HepG2 (cell line): ENCODE data around the gene EDA2R. TPM values are rescaled to one million over a fixed set of nuclear protein-coding genes. Genes with fewer than 3 reads are reported as not detected.

Source experiments
- ATAC-seq: fragments of 200-7000 bp; cut with Tn5 transposase; 3 replicates; pipeline ENCODE4 v1.9.1; 2020; ENCODE audit warnings: mild to moderate bottlenecking, moderate library complexity
- BruUV-seq: library from RNA; stranded (reverse); fragments of 400-500 nt; replicated peaks from 2 replicates; lab custom pipeline; 2021; lab: Mats Ljungman, UMichigan
- CTCF ChIA-PET: fragments of 300-600 bp; formaldehyde crosslinking; extraction: SDS; loops from one replicate; lab custom pipeline; 2021; ENCODE audit warnings: low total read pairs, inconsistent platforms, low intra/inter-chr PET ratio; lab: Yijun Ruan, JAX
- POLR2A ChIA-PET: fragments of 350-600 bp; sonication (Branson Sonifier 250); formaldehyde crosslinking; loops from one replicate; lab custom pipeline; 2020; ENCODE audit warnings: antibody characterized with exemption, inconsistent platforms; lab: Yijun Ruan, JAX
- DNase-seq: peaks from one replicate; pipeline ENCODE4 v3.0.0-alpha.2; 2015; ENCODE audit warnings: low spot score
- FAIRE-seq: peaks from 3 replicates; lab custom pipeline; 2011; peaks lifted over from hg19 to GRCh38; lab: Jason Lieb, UNC
- H2AFZ ChIP-seq: one replicate; pipeline ENCODE4 v1.6.1; 2011; ENCODE audit warnings: low read length, inconsistent platforms
- H3K27ac ChIP-seq: fragments of 300-600 bp; 3 replicates; pipeline ENCODE4 v1.8.0; 2011; ENCODE audit warnings: mixed run types, mild to moderate bottlenecking, mixed read lengths, low read length, inconsistent platforms; ENCODE audit not compliant: insufficient read depth; ENCODE audit errors: extremely low read length
- H3K27me3 ChIP-seq, 2 experiments: fragments of 200-600 bp in 1 of 2; 2 replicates in 1 of 2; 3 replicates in 1 of 2; pipeline versions ENCODE4 v1.6.0 to v1.8.0; 2011; ENCODE audit warnings: low read length in 2 of 2, mild to moderate bottlenecking in 2 of 2, moderate library complexity in 2 of 2, inconsistent platforms in 1 of 2; ENCODE audit not compliant: insufficient read depth in 2 of 2, control insufficient read depth in 1 of 2
- H3K36me3 ChIP-seq, 2 experiments: fragments of 200-600 bp in 1 of 2; replicated peaks in 1 of 2; 2 replicates in 1 of 2; 3 replicates in 1 of 2; pipeline versions ENCODE4 v1.5.1 to v1.8.0; 2011; ENCODE audit warnings: low read length in 2 of 2, inconsistent platforms in 1 of 2; ENCODE audit not compliant: insufficient read depth in 2 of 2, control insufficient read depth in 1 of 2
- H3K4me1 ChIP-seq: 2 replicates; pipeline ENCODE4 v1.5.1; 2012; ENCODE audit warnings: low read length, inconsistent platforms; ENCODE audit not compliant: insufficient read depth
- H3K4me2 ChIP-seq: 2 replicates; pipeline ENCODE4 v1.6.0; 2011; ENCODE audit warnings: low read depth, low read length, inconsistent platforms
- H3K4me3 ChIP-seq, 3 experiments: fragments of 200-600 bp in 1 of 3; sonication (generic), shearing (Covaris generic) in 1 of 3; replicated peaks in 1 of 3; 2 replicates each; pipeline ENCODE4 v1.5.1; 2011 to 2016; ENCODE audit warnings: low read length in 3 of 3, inconsistent platforms in 2 of 3, low read depth in 2 of 3, mild to moderate bottlenecking in 2 of 3, control low read depth in 1 of 3, mixed read lengths in 1 of 3; ENCODE audit not compliant: insufficient read depth in 1 of 3
- H3K79me2 ChIP-seq: one replicate; pipeline ENCODE4 v1.6.1; 2011; ENCODE audit warnings: low read length, inconsistent platforms; ENCODE audit not compliant: insufficient read depth
- H3K9ac ChIP-seq: 2 replicates; pipeline ENCODE4 v1.6.0; 2011; ENCODE audit warnings: mild to moderate bottlenecking, low read depth, low read length, inconsistent platforms; ENCODE audit not compliant: insufficient read depth
- H3K9me3 ChIP-seq: 2 replicates; pipeline ENCODE4 v1.5.1; 2012; ENCODE audit warnings: mild to moderate bottlenecking, low read length
- H4K20me1 ChIP-seq: 2 replicates; pipeline ENCODE4 v1.6.0; 2011; ENCODE audit warnings: inconsistent platforms, mild to moderate bottlenecking, low read length, moderate library complexity; ENCODE audit not compliant: insufficient read depth
- DRAP1 ChIP-seq: IDR thresholded peaks from 2 replicates; pipeline ENCODE4 v1.6.1; 2016; ENCODE audit warnings: missing genetic modification reagents, missing compliant biosample characterization
- HNF4A ChIP-seq: sonication (generic); formaldehyde crosslinking; IDR thresholded peaks from 2 replicates; pipeline ENCODE4 v1.4.0; 2020; ENCODE audit warnings: missing genetic modification reagents
- NKX3-1 ChIP-seq: sonication (generic); formaldehyde crosslinking; IDR thresholded peaks from 2 replicates; pipeline ENCODE4 v1.5.0; 2020; ENCODE audit warnings: missing genetic modification reagents
- WGBS: methylation state at CpG from one replicate; pipeline ENCODE4 v1.1.6; 2017; ENCODE audit warnings: low lambda C conversion rate; 5-methylcytosine and 5-hydroxymethylcytosine counted together
- in situ Hi-C: cut with HindIII; loops from 2 replicates; pipeline ENCODE4 v1.10.0; 2017; ENCODE audit warnings: low pct_unique_long_range_greater_than_20kb; ENCODE audit not compliant: extremely low pct_ligation_motif_present
- intact Hi-C: fragments of 100-400 bp; cut with micrococcal nuclease; formaldehyde crosslinking; loops from one replicate; pipeline ENCODE4 v1.10.0; 2022; ENCODE audit not compliant: unreplicated experiment
- polyA plus RNA-seq, 8 experiments: library from polyadenylated mRNA; depleted of rRNA in 3 of 8; stranded (reverse) in 7 of 8; unstranded in 1 of 8; fragments of >200 nt; fragmentation: Illumina TruSeq in 4 of 8; extraction: Trizol in 4 of 8; gene quantifications; 2 replicates each; pipeline versions ENCODE4 v1.2.1 to v1.2.3, GENCODE V29; 2011 to 2016; ENCODE audit warnings: low read depth in 4 of 8, missing spikeins in 1 of 8, mixed read lengths in 1 of 8; ENCODE audit not compliant: insufficient read depth in 1 of 8
- total RNA-seq, 5 experiments: library from RNA; depleted of rRNA; stranded (reverse); fragments of >200 nt; fragmentation: Illumina TruSeq; extraction: Trizol; gene quantifications; 2 replicates each; pipeline ENCODE4 v1.2.3, GENCODE V29; 2016; ENCODE audit warnings: low read depth in 1 of 5
- TF ChIP-seq, protein P1 (sequence below): sonication (generic); formaldehyde crosslinking; conservative IDR thresholded peaks from 2 replicates; pipeline ENCODE4 v1.8.0; 2022; ENCODE audit warnings: low read depth, missing genetic modification reagents
- TF ChIP-seq, protein P2 (sequence below): sonication (generic); formaldehyde crosslinking; IDR thresholded peaks from 2 replicates; pipeline ENCODE4 v1.5.0; 2020; ENCODE audit warnings: missing genetic modification reagents

The EDA2R gene
- total and polyA plus RNA-seq, 2 of the 13 experiments (the other 11 are each of a cell fraction or from before 2014, with no cell fraction given) = 10.0 to 12.0 TPM

GRCh38 chrX:66684196-66684595, 45.3 kb upstream of the EDA2R start:
- no peaks in the 10 kb centered on the region for H3K9me3 ChIP-seq
- no peak for ATAC-seq
- ChIA-PET CTCF (no interaction called here), POLR2A (no interaction called here)
- no peak overlapping the region for H3K9ac ChIP-seq
- no TSS peak for BruUV-seq
- no peak overlapping the region for H2AFZ ChIP-seq
- no peaks in the 10 kb centered on the region for H3K4me1 ChIP-seq
- intact Hi-C loops = no loop called here
- 0% methylated on average over 2 of the region's 2 CpGs for WGBS
- H3K4me3 ChIP-seq = no peak overlapping the region
- no peaks in the 10 kb centered on the region for H3K27me3 ChIP-seq
- H3K27ac ChIP-seq = no peak overlapping the region
- TF ChIP-seq HNF4A (CRISPR knock-in tag) = no peak
- TF ChIP-seq, all 625 proteins: peak for 0
- Histone ChIP-seq H3K79me2 (no peaks in the 10 kb centered on the region), H3K36me3 (no peaks in the 10 kb centered on the region), H3K4me2 (no peak overlapping the region), H4K20me1 (no peaks in the 10 kb centered on the region)
- DNase-seq = no peak
- FAIRE-seq = no peak
- in situ Hi-C loops = no loop called here

DNA sequence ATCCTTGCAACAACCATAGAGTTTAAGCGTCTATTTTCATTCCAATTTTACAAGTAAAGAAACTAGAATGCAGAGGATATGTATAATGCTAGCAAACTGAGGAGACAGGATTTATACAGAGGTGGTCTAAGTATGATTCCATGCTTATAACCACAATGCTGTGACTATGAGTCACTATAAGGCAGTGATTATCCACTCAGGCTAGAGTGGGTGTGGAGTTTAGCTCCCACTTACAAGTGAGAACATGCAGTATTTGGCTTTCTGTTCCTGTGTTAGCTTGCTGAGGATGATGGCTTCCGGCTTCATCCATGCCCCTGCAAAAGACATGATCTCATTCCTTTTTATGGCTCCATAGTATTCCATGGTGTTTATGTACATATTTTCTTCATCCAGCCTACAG, 41.6 kb upstream of the EDA2R start:
- Histone ChIP-seq H2AFZ (no peak overlapping the region), H3K9me3 (no peaks in the 10 kb centered on the region), H3K4me3 (no peak overlapping the region), H3K79me2 (no peaks in the 10 kb centered on the region), H3K9ac (no peak overlapping the region), H3K4me2 (no peak overlapping the region), H4K20me1 (no peaks in the 10 kb centered on the region), H3K4me1 (no peaks in the 10 kb centered on the region), H3K27ac (no peak overlapping the region), H3K27me3 (no peaks in the 10 kb centered on the region), H3K36me3 (no peaks in the 10 kb centered on the region)
- intact Hi-C loops (no loop called here), in situ Hi-C loops (no loop called here)
- WGBS = 0% methylated on average over 1 of the region's 2 CpGs
- ChIA-PET CTCF (no interaction called here), POLR2A (no interaction called here)
- BruUV-seq = no TSS peak
- FAIRE-seq = no peak
- TF ChIP-seq DRAP1 (CRISPR knock-in tag) (no peak), NKX3-1 (CRISPR knock-in tag) (no peak)
- TF ChIP-seq, protein P1, sequence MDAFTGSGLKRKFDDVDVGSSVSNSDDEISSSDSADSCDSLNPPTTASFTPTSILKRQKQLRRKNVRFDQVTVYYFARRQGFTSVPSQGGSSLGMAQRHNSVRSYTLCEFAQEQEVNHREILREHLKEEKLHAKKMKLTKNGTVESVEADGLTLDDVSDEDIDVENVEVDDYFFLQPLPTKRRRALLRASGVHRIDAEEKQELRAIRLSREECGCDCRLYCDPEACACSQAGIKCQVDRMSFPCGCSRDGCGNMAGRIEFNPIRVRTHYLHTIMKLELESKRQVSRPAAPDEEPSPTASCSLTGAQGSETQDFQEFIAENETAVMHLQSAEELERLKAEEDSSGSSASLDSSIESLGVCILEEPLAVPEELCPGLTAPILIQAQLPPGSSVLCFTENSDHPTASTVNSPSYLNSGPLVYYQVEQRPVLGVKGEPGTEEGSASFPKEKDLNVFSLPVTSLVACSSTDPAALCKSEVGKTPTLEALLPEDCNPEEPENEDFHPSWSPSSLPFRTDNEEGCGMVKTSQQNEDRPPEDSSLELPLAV (CRISPR knock-in tag) = no peak
- TF ChIP-seq, protein P2, sequence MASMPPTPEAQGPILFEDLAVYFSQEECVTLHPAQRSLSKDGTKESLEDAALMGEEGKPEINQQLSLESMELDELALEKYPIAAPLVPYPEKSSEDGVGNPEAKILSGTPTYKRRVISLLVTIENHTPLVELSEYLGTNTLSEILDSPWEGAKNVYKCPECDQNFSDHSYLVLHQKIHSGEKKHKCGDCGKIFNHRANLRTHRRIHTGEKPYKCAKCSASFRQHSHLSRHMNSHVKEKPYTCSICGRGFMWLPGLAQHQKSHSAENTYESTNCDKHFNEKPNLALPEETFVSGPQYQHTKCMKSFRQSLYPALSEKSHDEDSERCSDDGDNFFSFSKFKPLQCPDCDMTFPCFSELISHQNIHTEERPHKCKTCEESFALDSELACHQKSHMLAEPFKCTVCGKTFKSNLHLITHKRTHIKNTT = no peak
- no peak for ATAC-seq
- no peak for DNase-seq
